K562 (cell line): ENCODE data around the gene C2CD2. TPM values are rescaled to one million over a fixed set of nuclear protein-coding genes. Genes with fewer than 3 reads are reported as not detected.
A peak's percentile ranks its signal among the peaks of the same experiment; 100 is the strongest.

Experiments
- ATAC-seq: fragments of 200-7000 bp; cut with Tn5 transposase; 3 replicates; pipeline ENCODE4 v1.9.1; 2020; ENCODE audit warnings: moderate library complexity
- BruUV-seq: library from RNA; stranded (reverse); fragments of 400-500 nt; replicated peaks from 2 replicates; lab custom pipeline; 2021; lab: Mats Ljungman, UMichigan
- CTCF ChIA-PET: fragments of 300-600 bp; formaldehyde crosslinking; extraction: SDS; loops from one replicate; lab custom pipeline; 2021; ENCODE audit warnings: low intra/inter-chr PET ratio; lab: Yijun Ruan, JAX
- POLR2A ChIA-PET: fragments of 300-600, 350-650 bp; sonication (Branson Sonifier 250); formaldehyde crosslinking; extraction: SDS; loops from one replicate; lab custom pipeline; 2021; ENCODE audit warnings: antibody characterized with exemption, inconsistent platforms; lab: Yijun Ruan, JAX
- DNase-seq, 4 experiments: peaks; one replicate each; pipeline versions ENCODE4 v3.0.0 to v3.0.0-alpha.2; 2011 to 2018; ENCODE audit warnings: low spot score in 3 of 4, mixed read lengths in 3 of 4; ENCODE audit errors: extremely low read depth in 1 of 4
- FAIRE-seq: peaks from 2 replicates; lab custom pipeline; 2011; peaks lifted over from hg19 to GRCh38; lab: Jason Lieb, UNC
- H2AFZ ChIP-seq: 2 replicates; pipeline ENCODE4 v1.6.0; 2011; ENCODE audit warnings: low read depth, low read length, control low read depth, inconsistent platforms
- H3K27ac ChIP-seq: fragments of 200-600 bp; 3 replicates; pipeline ENCODE4 v1.8.0; 2011; ENCODE audit warnings: low read depth, mild to moderate bottlenecking, control low read depth, inconsistent platforms, low read length, moderate library complexity, mixed read lengths; ENCODE audit errors: extremely low read depth
- H3K27me3 ChIP-seq, 2 experiments: fragments of 300-600 bp in 1 of 2; 2 replicates in 1 of 2; 3 replicates in 1 of 2; pipeline versions ENCODE4 v1.6.0 to v1.8.0; 2011; ENCODE audit warnings: inconsistent platforms in 2 of 2, low read length in 2 of 2, mild to moderate bottlenecking in 1 of 2, mixed read lengths in 1 of 2, moderate library complexity in 1 of 2; ENCODE audit not compliant: control insufficient read depth in 2 of 2, insufficient read depth in 2 of 2
- H3K36me3 ChIP-seq: fragments of 300-600 bp; 3 replicates; pipeline ENCODE4 v1.8.0; 2011; ENCODE audit warnings: mild to moderate bottlenecking, low read length, inconsistent platforms; ENCODE audit not compliant: control insufficient read depth, insufficient read depth
- H3K4me1 ChIP-seq, 2 experiments: fragments of 200-600 bp in 1 of 2; replicated peaks in 1 of 2; 2 replicates in 1 of 2; 3 replicates in 1 of 2; pipeline versions ENCODE4 v1.5.1 to v1.8.0; 2011; ENCODE audit warnings: inconsistent platforms in 2 of 2, low read length in 2 of 2, mild to moderate bottlenecking in 1 of 2, mixed read lengths in 1 of 2, moderate library complexity in 1 of 2; ENCODE audit not compliant: control insufficient read depth in 2 of 2, insufficient read depth in 2 of 2
- H3K4me2 ChIP-seq: 2 replicates; pipeline ENCODE4 v1.6.1; 2011; ENCODE audit warnings: low read length, control low read depth, inconsistent platforms, mixed read lengths; ENCODE audit not compliant: insufficient read depth
- H3K4me3 ChIP-seq: fragments of 200-600 bp; sonication (generic), shearing (Covaris generic); 2 replicates; pipeline ENCODE4 v1.5.1; 2016; ENCODE audit warnings: control low read depth, inconsistent platforms
- H3K79me2 ChIP-seq: fragments of 200-600 bp; 3 replicates; pipeline ENCODE4 v1.8.0; 2011; ENCODE audit warnings: low read length, inconsistent platforms; ENCODE audit not compliant: control insufficient read depth, insufficient read depth
- H3K9ac ChIP-seq, 2 experiments: 2 replicates each; pipeline versions ENCODE4 v1.6.0 to v1.6.1; 2011; ENCODE audit warnings: low read depth in 2 of 2, low read length in 2 of 2, control low read depth in 1 of 2, inconsistent platforms in 1 of 2, mild to moderate bottlenecking in 1 of 2, mixed read lengths in 1 of 2; ENCODE audit not compliant: insufficient read depth in 1 of 2
- H3K9me1 ChIP-seq: one replicate; pipeline ENCODE4 v1.6.0; 2011; ENCODE audit warnings: inconsistent platforms, mild to moderate bottlenecking, low read length, moderate library complexity; ENCODE audit not compliant: control insufficient read depth, insufficient read depth
- H3K9me3 ChIP-seq: replicated peaks from 2 replicates; pipeline ENCODE4 v1.5.1; 2011; ENCODE audit warnings: low read depth, low read length, inconsistent platforms; ENCODE audit not compliant: control insufficient read depth, insufficient read depth
- H4K20me1 ChIP-seq: replicated peaks from 2 replicates; pipeline ENCODE4 v1.6.1; 2011; ENCODE audit warnings: low read length, inconsistent platforms, mixed read lengths; ENCODE audit not compliant: control insufficient read depth, insufficient read depth
- ARNT ChIP-seq, 2 experiments: fragments of 450-650 bp; IDR thresholded peaks; 2 replicates each; pipeline ENCODE4 v1.6.1; 2016; ENCODE audit warnings: mild to moderate bottlenecking in 1 of 2
- BCOR ChIP-seq: fragments of 450-650 bp; IDR thresholded peaks from 2 replicates; pipeline ENCODE4 v1.6.1; 2016
- BRD9 ChIP-seq: fragments of 450-650 bp; IDR thresholded peaks from 2 replicates; pipeline ENCODE4 v1.6.1; 2018; ENCODE audit warnings: low read depth; ENCODE audit not compliant: partially characterized antibody
- HDGF ChIP-seq: fragments of 450-650 bp; IDR thresholded peaks from 2 replicates; pipeline ENCODE4 v1.6.1; 2016
- KDM1A ChIP-seq, 2 experiments: fragments of 450-650 bp; IDR thresholded peaks; 2 replicates each; pipeline ENCODE4 v1.6.1; 2016; ENCODE audit warnings: mild to moderate bottlenecking in 2 of 2
- LARP7 ChIP-seq: fragments of 450-650 bp; IDR thresholded peaks from 2 replicates; pipeline ENCODE4 v1.6.1; 2016
- MCM2 ChIP-seq: fragments of 450-650 bp; IDR thresholded peaks from 2 replicates; pipeline ENCODE4 v1.6.1; 2017; ENCODE audit warnings: low read depth, mild to moderate bottlenecking
- PHB2 ChIP-seq: fragments of 450-650 bp; IDR thresholded peaks from 2 replicates; pipeline ENCODE4 v1.6.1; 2017; ENCODE audit warnings: low read depth
- PHF21A ChIP-seq: fragments of 450-650 bp; IDR thresholded peaks from 2 replicates; pipeline ENCODE4 v1.6.1; 2017; ENCODE audit warnings: low read depth, borderline replicate concordance
- POLR2B ChIP-seq: fragments of 450-650 bp; IDR thresholded peaks from 2 replicates; pipeline ENCODE4 v1.6.1; 2018; ENCODE audit warnings: low read depth; ENCODE audit not compliant: partially characterized antibody
- PRPF4 ChIP-seq: fragments of 200-400 bp; formaldehyde crosslinking; IDR thresholded peaks from one replicate; pipeline ENCODE4 v1.6.1; 2017; ENCODE audit warnings: low read length, low read depth, mild to moderate bottlenecking; ENCODE audit not compliant: insufficient read depth, poor library complexity, severe bottlenecking
- SUPT5H ChIP-seq: fragments of 450-650 bp; IDR thresholded peaks from 2 replicates; pipeline ENCODE4 v1.6.1; 2016
- ZKSCAN3 ChIP-seq: fragments of 250-450 bp; sonication (Bioruptor Pico); IDR thresholded peaks from 2 replicates; pipeline ENCODE4 v1.4.0; 2020
- ZNF263 ChIP-seq: sonication (generic); formaldehyde crosslinking; IDR thresholded peaks from 2 replicates; pipeline ENCODE4 v1.8.0; 2022; ENCODE audit warnings: mild to moderate bottlenecking, missing genetic modification reagents, borderline replicate concordance
- WGBS: fragments of 100-300 bp; shearing (Covaris generic); methylation state at CpG from one replicate; pipeline ENCODE4 v1.1.6; 2016; ENCODE audit warnings: low coverage, mixed read lengths; ENCODE audit not compliant: insufficient coverage; ENCODE audit errors: missing lambda C conversion rate; 5-methylcytosine and 5-hydroxymethylcytosine counted together
- in situ Hi-C: fragments of 300-500 bp; cut with MboI; formaldehyde crosslinking; loops from 4 replicates; pipeline ENCODE4 v1.15.0; 2018; ENCODE audit warnings: inconsistent platforms, mixed read lengths
- intact Hi-C: fragments of 100-400 bp; cut with micrococcal nuclease; formaldehyde crosslinking; loops from 2 replicates; pipeline ENCODE4 v1.14.2; 2022
- polyA plus RNA-seq, 8 experiments: library from polyadenylated mRNA; depleted of rRNA in 4 of 8; stranded (reverse) in 5 of 8; unstranded in 3 of 8; fragments of >200 nt; fragmentation: Nextera tagmentation in 2 of 8; fragmentation: Illumina TruSeq in 1 of 8; extraction: Ambion mirVana in 2 of 8; extraction: Trizol in 1 of 8; gene quantifications; 2 replicates each; pipeline versions ENCODE4 v1.2.1 to v1.2.3, GENCODE V29; 2011 to 2014; ENCODE audit warnings: inconsistent platforms in 1 of 8, missing spikeins in 1 of 8
- total RNA-seq, 7 experiments: library from RNA; depleted of rRNA in 6 of 7; stranded (reverse); fragments of >200 nt in 6 of 7; fragmentation: Illumina TruSeq in 2 of 7; extraction: Trizol in 2 of 7; gene quantifications; 2 replicates each; pipeline versions ENCODE4 v1.2.1 to v1.2.3, GENCODE V29; 2011 to 2021; ENCODE audit warnings: low replicate concordance in 1 of 7
- TF ChIP-seq, protein P1 (sequence below), 2 experiments: fragments of 250-450 bp in 1 of 2; fragments of 450-650 bp in 1 of 2; sonication (Bioruptor Pico) in 1 of 2; IDR thresholded peaks; 2 replicates each; pipeline versions ENCODE4 v1.6.1 to v1.8.0; 2016 to 2021; ENCODE audit warnings: mild to moderate bottlenecking in 2 of 2, moderate library complexity in 2 of 2, missing compliant biosample characterization in 1 of 2, missing genetic modification characterization in 1 of 2
- TF ChIP-seq, protein P2 (sequence below): fragments of 450-650 bp; formaldehyde crosslinking; IDR thresholded peaks from 2 replicates; pipeline ENCODE4 v1.4.0; 2022; ENCODE audit warnings: missing genetic modification characterization
- TF ChIP-seq, protein P3 (sequence below): fragments of 450-650 bp; IDR thresholded peaks from 2 replicates; pipeline ENCODE4 v1.6.1; 2017; ENCODE audit warnings: antibody characterized with exemption

Gene C2CD2
- total and polyA plus RNA-seq, 9 of the 15 experiments (the other 6 are each of a cell fraction or from before 2014, with no cell fraction given): 1.3 to 21.6 (median 12.1) TPM

DNA sequence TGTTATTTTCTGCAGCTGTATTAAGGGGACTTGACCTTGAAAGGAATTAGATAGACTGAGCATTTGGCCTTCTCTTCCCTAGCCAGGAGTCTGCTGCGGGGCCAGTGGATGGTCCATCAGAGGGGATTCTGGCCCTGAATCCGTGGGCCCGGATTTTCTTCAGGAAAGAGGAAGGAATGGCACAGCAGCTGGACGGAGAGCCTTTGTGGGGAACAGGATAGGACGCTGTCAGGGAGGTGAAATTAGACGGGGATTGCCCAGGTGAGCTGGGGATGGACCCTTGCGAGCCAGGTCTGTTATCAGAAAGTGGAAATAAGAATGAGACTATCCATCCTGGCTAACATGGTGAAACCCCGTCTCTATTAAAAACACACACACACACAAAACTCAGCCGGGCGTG lies 1.7 kb upstream of the C2CD2 start (continued):
- TF ChIP-seq, protein P1, sequence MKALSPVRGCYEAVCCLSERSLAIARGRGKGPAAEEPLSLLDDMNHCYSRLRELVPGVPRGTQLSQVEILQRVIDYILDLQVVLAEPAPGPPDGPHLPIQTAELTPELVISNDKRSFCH (CRISPR knock-in tag; IDR thresholded peaks at IDR 0.05): no peak
- TF ChIP-seq, protein P1 (tag; IDR thresholded peaks at IDR 0.05): no peak
- TF ChIP-seq PHF21A (no peak), ZKSCAN3 (CRISPR knock-in tag) (no peak)

DNA sequence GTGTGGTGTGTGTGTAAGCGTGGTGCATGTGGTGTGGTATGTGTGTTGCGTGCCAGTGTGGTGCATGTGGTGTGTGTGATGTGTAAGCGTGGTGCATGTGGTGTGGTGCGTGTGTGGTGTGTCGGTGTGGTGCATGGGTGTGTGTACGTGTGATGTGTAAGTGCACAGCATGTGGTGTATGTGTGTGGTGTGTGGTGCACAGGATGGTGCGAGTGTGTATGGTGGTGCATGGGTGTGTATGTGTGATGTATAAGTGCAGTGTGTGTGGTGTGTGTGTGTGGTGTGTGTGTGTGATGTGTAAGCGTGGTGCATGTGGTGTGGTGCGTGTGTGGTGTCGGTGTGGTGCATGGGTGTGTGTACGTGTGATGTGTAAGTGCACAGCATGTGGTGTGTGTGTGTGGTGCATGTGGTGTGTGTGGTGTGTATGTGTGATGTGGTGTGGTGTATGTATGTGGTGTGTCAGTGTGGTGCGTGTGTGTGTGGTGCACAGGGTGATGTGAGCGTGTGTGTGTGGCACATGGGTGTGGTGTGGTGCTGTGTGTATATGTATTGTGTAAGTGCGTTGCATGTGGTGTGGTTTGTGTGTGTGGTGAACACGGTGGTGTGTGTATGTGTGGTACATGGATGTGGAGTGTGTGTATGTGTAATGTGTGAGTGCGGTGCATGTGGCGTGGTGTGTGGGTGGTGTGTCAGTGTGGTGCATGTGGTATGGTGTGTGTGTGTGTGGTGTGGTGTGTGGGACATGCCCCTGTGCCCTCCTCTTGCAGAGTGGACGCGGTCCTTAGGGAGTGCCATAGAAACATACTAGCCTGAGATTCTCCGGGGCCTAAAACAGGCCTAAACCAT lies 1.1 kb upstream of the C2CD2 start:
- Histone ChIP-seq H3K79me2 (peaks cover 29% of the 10 kb centered on the region), H3K9me3 (no peaks in the 10 kb centered on the region), H3K9me1 (no peaks in the 10 kb centered on the region), H2AFZ (peak overlapping the region; percentile 99), H3K4me3 (no peak overlapping the region), H3K36me3 (peaks cover 7% of the 10 kb centered on the region; the same call in 2 of the 3 replicates), H3K4me2 (peak overlapping the region; percentile 78), H3K9ac (peak overlapping the region; percentile 48 to 93), H3K27ac (peak overlapping the region; percentile 70; the same call in 1 of the 3 replicates), H4K20me1 (peaks cover 12% of the 10 kb centered on the region; the same call in 1 of the 2 replicates), H3K4me1 (peaks cover 45 to 74% of the 10 kb centered on the region in 2 experiments), H3K27me3 (0 out of 5 replicates have a peak, but pooled peaks cover 0 to 4% of the 10 kb centered on the region in 2 experiments)
- intact Hi-C loops (loop anchor here (5.0 kb wide), 2 partner anchors 78 to 138 kb away; partner anchors contain the start of gene PRDM15), in situ Hi-C loops (no loop called here)
- ChIA-PET POLR2A (interaction anchor here (1.1 kb wide), 1 partner anchor 22 kb away, joined by 3 read pairs; no protein-coding TSS in a partner anchor), CTCF (no interaction called here)
- FAIRE-seq (peak; percentile 89), ATAC-seq (no peak), DNase-seq (no peak)
- WGBS: 95% methylated on average over 20 of the region's 20 CpGs
- BruUV-seq: no TSS peak
- peak; percentile 37 for TF ChIP-seq POLR2B
- TF ChIP-seq PRPF4: no peak
- 0 out of 4 replicates have a peak, but pooled peaks of 1 of the 2 experiments have one; percentile 30 for TF ChIP-seq ARNT (IDR thresholded peaks at IDR 0.05)
- no peak for TF ChIP-seq KDM1A (IDR thresholded peaks at IDR 0.05)
- 0 out of 2 replicates have a peak, but pooled peaks have one; percentile 3 for TF ChIP-seq ZNF263 (CRISPR knock-in tag)
- no peak for TF ChIP-seq MCM2
- 0 out of 2 replicates have a peak, but pooled peaks have one; percentile 43 for TF ChIP-seq PHB2
- peak; percentile 87; the same call in 1 of the 2 replicates for TF ChIP-seq HDGF
- peak; percentile 9; the same call in 1 of the 2 replicates for TF ChIP-seq LARP7
- peak; percentile 52; the same call in 1 of the 2 replicates for TF ChIP-seq SUPT5H
- 0 out of 2 replicates have a peak, but pooled peaks have one; percentile 4 for TF ChIP-seq BCOR
- TF ChIP-seq BRD9: no peak
- TF ChIP-seq, protein P2, sequence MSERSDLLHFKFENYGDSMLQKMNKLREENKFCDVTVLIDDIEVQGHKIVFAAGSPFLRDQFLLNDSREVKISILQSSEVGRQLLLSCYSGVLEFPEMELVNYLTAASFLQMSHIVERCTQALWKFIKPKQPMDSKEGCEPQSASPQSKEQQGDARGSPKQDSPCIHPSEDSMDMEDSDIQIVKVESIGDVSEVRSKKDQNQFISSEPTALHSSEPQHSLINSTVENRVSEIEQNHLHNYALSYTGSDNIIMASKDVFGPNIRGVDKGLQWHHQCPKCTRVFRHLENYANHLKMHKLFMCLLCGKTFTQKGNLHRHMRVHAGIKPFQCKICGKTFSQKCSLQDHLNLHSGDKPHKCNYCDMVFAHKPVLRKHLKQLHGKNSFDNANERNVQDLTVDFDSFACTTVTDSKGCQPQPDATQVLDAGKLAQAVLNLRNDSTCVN (CRISPR knock-in tag): peak; percentile 70
- TF ChIP-seq, protein P3, sequence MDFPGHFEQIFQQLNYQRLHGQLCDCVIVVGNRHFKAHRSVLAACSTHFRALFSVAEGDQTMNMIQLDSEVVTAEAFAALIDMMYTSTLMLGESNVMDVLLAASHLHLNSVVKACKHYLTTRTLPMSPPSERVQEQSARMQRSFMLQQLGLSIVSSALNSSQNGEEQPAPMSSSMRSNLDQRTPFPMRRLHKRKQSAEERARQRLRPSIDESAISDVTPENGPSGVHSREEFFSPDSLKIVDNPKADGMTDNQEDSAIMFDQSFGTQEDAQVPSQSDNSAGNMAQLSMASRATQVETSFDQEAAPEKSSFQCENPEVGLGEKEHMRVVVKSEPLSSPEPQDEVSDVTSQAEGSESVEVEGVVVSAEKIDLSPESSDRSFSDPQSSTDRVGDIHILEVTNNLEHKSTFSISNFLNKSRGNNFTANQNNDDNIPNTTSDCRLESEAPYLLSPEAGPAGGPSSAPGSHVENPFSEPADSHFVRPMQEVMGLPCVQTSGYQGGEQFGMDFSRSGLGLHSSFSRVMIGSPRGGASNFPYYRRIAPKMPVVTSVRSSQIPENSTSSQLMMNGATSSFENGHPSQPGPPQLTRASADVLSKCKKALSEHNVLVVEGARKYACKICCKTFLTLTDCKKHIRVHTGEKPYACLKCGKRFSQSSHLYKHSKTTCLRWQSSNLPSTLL: peak; percentile 8; the same call in 1 of the 2 replicates
